GM13976 (cell line): ENCODE measurements around the gene USP44.

Experiments
- DNase-seq: peaks from one replicate; pipeline ENCODE4 v3.0.0; 2012; ENCODE audit warnings: low spot score
- in situ Hi-C: fragments of 300-500 bp; cut with MboI; formaldehyde crosslinking; loops from one replicate; pipeline ENCODE4 v1.12.0; 2022; ENCODE audit warnings: low sequenced_read_pairs, mixed read lengths, inconsistent platforms; ENCODE audit not compliant: unreplicated experiment
- TF ChIP-seq, protein P1 (sequence below): IDR thresholded peaks from 2 replicates; pipeline ENCODE4 v1.5.1; 2012; ENCODE audit warnings: borderline replicate concordance, mild to moderate bottlenecking; ENCODE audit not compliant: insufficient read depth; ENCODE audit errors: extremely low read depth, missing control alignments, control extremely low read depth

Gene USP44

GRCh38 chr12:95474660-95474958 is 76.7 kb downstream of the USP44 start:
- TF ChIP-seq, protein P1, sequence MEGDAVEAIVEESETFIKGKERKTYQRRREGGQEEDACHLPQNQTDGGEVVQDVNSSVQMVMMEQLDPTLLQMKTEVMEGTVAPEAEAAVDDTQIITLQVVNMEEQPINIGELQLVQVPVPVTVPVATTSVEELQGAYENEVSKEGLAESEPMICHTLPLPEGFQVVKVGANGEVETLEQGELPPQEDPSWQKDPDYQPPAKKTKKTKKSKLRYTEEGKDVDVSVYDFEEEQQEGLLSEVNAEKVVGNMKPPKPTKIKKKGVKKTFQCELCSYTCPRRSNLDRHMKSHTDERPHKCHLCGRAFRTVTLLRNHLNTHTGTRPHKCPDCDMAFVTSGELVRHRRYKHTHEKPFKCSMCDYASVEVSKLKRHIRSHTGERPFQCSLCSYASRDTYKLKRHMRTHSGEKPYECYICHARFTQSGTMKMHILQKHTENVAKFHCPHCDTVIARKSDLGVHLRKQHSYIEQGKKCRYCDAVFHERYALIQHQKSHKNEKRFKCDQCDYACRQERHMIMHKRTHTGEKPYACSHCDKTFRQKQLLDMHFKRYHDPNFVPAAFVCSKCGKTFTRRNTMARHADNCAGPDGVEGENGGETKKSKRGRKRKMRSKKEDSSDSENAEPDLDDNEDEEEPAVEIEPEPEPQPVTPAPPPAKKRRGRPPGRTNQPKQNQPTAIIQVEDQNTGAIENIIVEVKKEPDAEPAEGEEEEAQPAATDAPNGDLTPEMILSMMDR: no peak
- no peak for DNase-seq
- in situ Hi-C loops: no loop called here

- TF ChIP-seq, protein P1: no peak
- in situ Hi-C loops: no loop called here
- DNase-seq: peak; percentile 95
Observed at GRCh38 chr12:95473884-95474659, 77.2 kb downstream of the USP44 start, which contains the start of gene METAP2. Gene METAP2 (plus strand): TSS chr12:95474152. CDS start chr12:95474180, 28 bp downstream.

DNA sequence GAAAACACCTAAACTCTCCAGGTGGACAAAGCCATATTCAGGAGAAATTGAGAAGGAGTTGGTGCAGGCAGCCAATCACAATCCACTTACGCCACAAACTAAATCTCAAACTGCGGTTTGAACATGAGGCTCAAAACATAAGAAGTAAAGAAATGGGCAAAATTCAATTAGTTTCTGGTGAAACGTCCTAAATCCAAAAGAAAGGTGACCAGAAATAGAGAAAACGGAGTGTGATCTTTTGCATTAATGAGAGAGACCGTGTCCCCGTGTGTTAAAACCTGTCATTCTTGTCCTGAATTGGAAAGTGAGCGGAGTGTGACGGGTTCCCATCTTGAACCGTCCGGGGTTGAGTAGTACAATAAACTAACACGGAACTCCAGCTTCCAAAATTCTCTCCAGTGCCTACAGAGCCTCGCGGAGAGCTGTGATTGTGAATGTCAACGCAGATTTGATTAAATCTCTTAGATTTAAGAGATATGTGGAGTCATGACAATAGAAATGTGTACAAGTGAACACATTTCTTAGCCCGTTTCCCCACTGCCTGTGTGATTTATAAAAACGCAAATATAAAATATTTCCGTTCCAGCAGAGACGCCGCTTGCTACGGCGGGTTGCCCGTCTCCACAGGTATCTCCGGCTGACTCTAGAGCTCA is 77.9 kb downstream of the USP44 start:
- TF ChIP-seq, protein P1: no peak
- in situ Hi-C loops: no loop called here
- DNase-seq: peak; percentile 56

DNA sequence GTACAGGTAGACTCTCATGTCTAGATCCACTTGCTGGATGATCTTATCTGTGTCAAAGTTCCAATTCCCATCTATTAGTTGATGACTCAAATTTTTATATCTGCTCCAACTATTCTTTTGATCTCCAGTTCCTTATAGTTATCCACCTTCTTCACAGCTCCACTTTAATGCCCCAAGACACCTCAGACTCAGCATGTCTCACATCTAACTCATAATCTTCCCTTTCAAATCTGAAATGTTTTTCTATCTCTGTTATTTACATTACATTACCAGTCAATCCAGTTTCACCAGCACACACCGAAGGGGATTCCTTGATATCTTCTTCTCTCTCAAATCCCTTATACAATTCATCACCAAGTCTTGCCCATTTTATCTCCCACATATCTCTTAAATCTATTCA is 81.0 kb downstream of the USP44 start:
- TF ChIP-seq, protein P1: no peak
- in situ Hi-C loops: no loop called here

More for the DNA sequence above, 81.0 kb downstream of the USP44 start:
- no peak for DNase-seq
